OCI-LY7 (cell line): ENCODE results near the gene CALY. TPM values are rescaled to one million over a fixed set of nuclear protein-coding genes. Genes with fewer than 3 reads are reported as not detected.

Source experiments
- BruUV-seq: library from RNA; stranded (reverse); fragments of 400-500 nt; replicated peaks from 2 replicates; lab custom pipeline; 2021; lab: Mats Ljungman, UMichigan
- CTCF ChIA-PET: fragments of 300-600 bp; sonication (Branson Sonifier 250); formaldehyde crosslinking; loops from one replicate; lab custom pipeline; 2022; ENCODE audit warnings: antibody characterized with exemption; ENCODE audit not compliant: unreplicated experiment; lab: Charles Lee
- POLR2A ChIA-PET: fragments of 300-600 bp; sonication (Branson Sonifier 250); formaldehyde crosslinking; loops from one replicate; lab custom pipeline; 2022; ENCODE audit warnings: antibody characterized with exemption; lab: Charles Lee
- DNase-seq: peaks from one replicate; pipeline ENCODE4 v3.0.0-alpha.2; 2015; ENCODE audit warnings: low spot score
- H2AFZ ChIP-seq: fragments of 200-600 bp; sonication (generic), shearing (Covaris generic); 2 replicates; pipeline ENCODE4 v1.6.1; 2014; ENCODE audit warnings: mild to moderate bottlenecking, antibody characterized with exemption, low read length, moderate library complexity
- H3K27ac ChIP-seq: fragments of 200-600 bp; sonication (generic); 2 replicates; pipeline ENCODE4 v1.5.1; 2014; ENCODE audit warnings: mixed run types, low read depth, mild to moderate bottlenecking, moderate library complexity, low read length, inconsistent platforms; ENCODE audit not compliant: poor library complexity, severe bottlenecking
- H3K36me3 ChIP-seq: fragments of 200-600 bp; sonication (generic); 2 replicates; pipeline ENCODE4 v1.6.1; 2014; ENCODE audit warnings: mild to moderate bottlenecking, antibody characterized with exemption, low read length, moderate library complexity, mixed read lengths; ENCODE audit not compliant: insufficient read depth
- H3K4me1 ChIP-seq: fragments of 200-600 bp; sonication (generic); 2 replicates; pipeline ENCODE4 v1.5.1; 2014; ENCODE audit warnings: mild to moderate bottlenecking, low read length; ENCODE audit not compliant: insufficient read depth, poor library complexity, severe bottlenecking
- H3K4me2 ChIP-seq: fragments of 200-600 bp; sonication (generic); 2 replicates; pipeline ENCODE4 v1.6.1; 2014; ENCODE audit warnings: mild to moderate bottlenecking, low read length
- H3K4me3 ChIP-seq: fragments of 200-600 bp; sonication (generic); 2 replicates; pipeline ENCODE4 v1.5.1; 2014; ENCODE audit warnings: mild to moderate bottlenecking, low read depth, low read length; ENCODE audit not compliant: poor library complexity, severe bottlenecking
- H3K79me2 ChIP-seq: fragments of 200-600 bp; sonication (generic); 2 replicates; pipeline ENCODE4 v1.6.1; 2016; ENCODE audit warnings: low read depth, mild to moderate bottlenecking, low read length, moderate library complexity, mixed read lengths; ENCODE audit not compliant: insufficient read depth
- H3K9me2 ChIP-seq: fragments of 200-600 bp; sonication (generic); 2 replicates; pipeline ENCODE4 v1.6.1; 2016; ENCODE audit warnings: mild to moderate bottlenecking, low read length, mixed read lengths; ENCODE audit not compliant: insufficient read depth
- H3K9me3 ChIP-seq: fragments of 200-600 bp; sonication (generic); 2 replicates; pipeline ENCODE4 v1.6.1; 2014; ENCODE audit warnings: mild to moderate bottlenecking, mixed run types, low read length, mixed read lengths
- H4K20me1 ChIP-seq: fragments of 200-600 bp; sonication (generic); 2 replicates; pipeline ENCODE4 v1.6.1; 2014; ENCODE audit warnings: mild to moderate bottlenecking, antibody characterized with exemption, low read length, moderate library complexity, mixed read lengths; ENCODE audit not compliant: insufficient read depth
- EZH2phosphoT487 ChIP-seq: fragments of 200-600 bp; sonication (generic); IDR thresholded peaks from 2 replicates; pipeline ENCODE4 v1.6.1; 2018; ENCODE audit warnings: low read depth, borderline replicate concordance, mild to moderate bottlenecking, mixed run types, antibody characterized with exemption, low read length, moderate library complexity, mixed read lengths
- intact Hi-C: fragments of 100-400 bp; cut with micrococcal nuclease; formaldehyde crosslinking; loops from one replicate; pipeline ENCODE4 v1.10.0; 2022; ENCODE audit not compliant: unreplicated experiment
- total RNA-seq, 2 experiments: library from RNA; depleted of rRNA in 1 of 2; stranded (reverse); fragments of >200 nt in 1 of 2; shearing (Covaris generic) in 1 of 2; gene quantifications; 2 replicates each; pipeline ENCODE4 v1.2.3, GENCODE V29; 2014 to 2022
- TF ChIP-seq, protein P1 (sequence below): fragments of 200-600 bp; sonication (generic); conservative IDR thresholded peaks from 2 replicates; pipeline ENCODE4 v1.5.1; 2014; ENCODE audit warnings: mild to moderate bottlenecking, antibody characterized with exemption, low read length, moderate library complexity, mixed read lengths

CALY gene
- total RNA-seq, 2 experiments from 2014 or later: not detected

DNA sequence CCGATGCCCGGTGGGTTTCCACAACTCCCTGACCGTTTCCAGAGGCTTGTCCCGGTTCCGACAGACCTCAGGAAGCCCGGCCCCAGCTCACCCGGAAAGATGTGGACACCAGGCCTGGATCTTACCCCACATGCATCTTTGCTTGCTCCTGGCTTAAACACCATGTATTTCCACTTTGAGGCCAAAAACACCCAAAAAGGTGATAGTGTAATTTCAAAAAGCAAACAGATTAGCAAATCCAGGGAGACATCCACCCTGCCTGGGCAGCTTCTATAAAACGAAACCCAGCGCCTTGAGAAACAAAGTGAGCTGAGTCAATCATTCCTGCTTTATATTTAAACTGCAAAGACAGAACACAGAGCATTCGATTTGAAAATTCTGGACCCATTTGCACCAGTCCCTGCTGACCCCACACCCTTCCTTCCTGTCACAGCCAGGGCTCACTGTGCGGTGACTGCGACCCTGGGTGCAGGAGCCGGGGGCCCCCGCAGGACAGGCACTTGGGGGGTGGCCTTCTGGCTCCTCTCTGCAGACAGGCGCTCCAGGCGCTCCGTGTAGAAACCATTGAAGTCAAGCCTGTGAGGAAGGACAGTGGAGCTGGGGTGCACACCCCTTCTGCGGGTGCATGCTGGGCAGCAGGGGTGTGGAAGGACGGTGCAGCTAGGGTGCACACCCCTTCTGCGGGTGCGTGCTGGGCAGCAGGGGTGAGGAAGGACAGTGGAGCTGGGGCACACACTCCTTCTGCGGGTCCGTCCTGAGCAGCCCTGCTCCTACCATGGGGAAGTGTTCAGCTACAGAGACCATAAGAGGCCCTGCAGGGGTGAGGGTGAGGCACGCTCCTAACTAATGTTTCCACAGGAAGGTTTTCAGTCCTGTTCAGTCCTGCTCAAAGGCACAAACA is 57.1 kb downstream of the CALY start:
- no peak for TF ChIP-seq EZH2phosphoT487
- TF ChIP-seq, protein P1, sequence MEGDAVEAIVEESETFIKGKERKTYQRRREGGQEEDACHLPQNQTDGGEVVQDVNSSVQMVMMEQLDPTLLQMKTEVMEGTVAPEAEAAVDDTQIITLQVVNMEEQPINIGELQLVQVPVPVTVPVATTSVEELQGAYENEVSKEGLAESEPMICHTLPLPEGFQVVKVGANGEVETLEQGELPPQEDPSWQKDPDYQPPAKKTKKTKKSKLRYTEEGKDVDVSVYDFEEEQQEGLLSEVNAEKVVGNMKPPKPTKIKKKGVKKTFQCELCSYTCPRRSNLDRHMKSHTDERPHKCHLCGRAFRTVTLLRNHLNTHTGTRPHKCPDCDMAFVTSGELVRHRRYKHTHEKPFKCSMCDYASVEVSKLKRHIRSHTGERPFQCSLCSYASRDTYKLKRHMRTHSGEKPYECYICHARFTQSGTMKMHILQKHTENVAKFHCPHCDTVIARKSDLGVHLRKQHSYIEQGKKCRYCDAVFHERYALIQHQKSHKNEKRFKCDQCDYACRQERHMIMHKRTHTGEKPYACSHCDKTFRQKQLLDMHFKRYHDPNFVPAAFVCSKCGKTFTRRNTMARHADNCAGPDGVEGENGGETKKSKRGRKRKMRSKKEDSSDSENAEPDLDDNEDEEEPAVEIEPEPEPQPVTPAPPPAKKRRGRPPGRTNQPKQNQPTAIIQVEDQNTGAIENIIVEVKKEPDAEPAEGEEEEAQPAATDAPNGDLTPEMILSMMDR: no peak
- Histone ChIP-seq H3K4me1 (peaks cover 45% of the 10 kb centered on the region), H4K20me1 (no peaks in the 10 kb centered on the region), H3K27ac (no peak overlapping the region), H3K36me3 (peaks cover 18% of the 10 kb centered on the region; the same call in 1 of the 2 replicates), H2AFZ (no peak overlapping the region), H3K9me3 (no peaks in the 10 kb centered on the region), H3K9me2 (no peaks in the 10 kb centered on the region), H3K4me2 (no peak overlapping the region), H3K4me3 (no peak overlapping the region), H3K79me2 (no peaks in the 10 kb centered on the region)
- no peak for DNase-seq
- no TSS peak for BruUV-seq
- ChIA-PET POLR2A (no interaction called here), CTCF (interaction anchor here (0.6 kb wide), 1 partner anchor 25 kb away, joined by 3 read pairs; no protein-coding TSS in a partner anchor)
- intact Hi-C loops: loop anchor here (5.0 kb wide), 1 partner anchor 137 kb away; no protein-coding TSS in a partner anchor

DNA sequence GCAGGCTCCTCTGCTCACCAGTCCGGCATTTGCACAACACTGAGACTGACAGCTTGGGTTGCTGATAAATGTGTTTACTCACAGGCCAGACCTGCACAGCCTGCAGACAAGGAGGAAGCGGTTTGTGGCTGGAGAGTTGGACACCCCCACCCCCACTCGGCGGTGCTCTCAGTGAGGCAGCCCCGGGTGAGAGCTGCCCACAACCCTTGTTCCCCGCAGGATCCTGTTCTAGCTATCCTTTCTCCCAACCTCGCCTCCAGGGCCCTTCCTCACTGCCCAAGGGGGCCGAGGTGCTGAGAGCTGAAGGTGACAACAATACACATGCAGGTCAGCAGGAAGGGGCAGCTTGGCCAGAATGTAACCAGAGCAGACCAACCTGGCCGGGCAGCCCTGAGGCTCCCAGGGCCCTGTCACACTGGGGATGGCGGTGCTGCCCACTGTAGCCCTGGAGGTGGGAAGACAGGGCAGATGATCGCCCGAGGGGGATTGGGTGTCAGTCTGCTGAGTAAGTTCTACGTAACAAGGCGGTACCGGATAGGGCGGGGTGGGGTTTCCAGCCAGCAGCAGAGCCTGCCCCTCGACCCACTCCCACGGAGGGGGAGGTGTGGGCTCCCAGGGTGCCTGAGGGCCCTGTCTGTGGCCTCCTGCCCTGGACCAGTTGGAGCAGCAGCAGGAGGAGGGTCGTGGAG is 58.0 kb downstream of the CALY start:
- H3K9me3 ChIP-seq: no peaks in the 10 kb centered on the region
- TF ChIP-seq, protein P1: no peak
- TF ChIP-seq EZH2phosphoT487: no peak
- H3K9me2 ChIP-seq: no peaks in the 10 kb centered on the region
- no peak overlapping the region for H3K4me3 ChIP-seq
- H3K27ac ChIP-seq: peak overlapping the region; percentile 53
- ChIA-PET CTCF (no interaction called here), POLR2A (no interaction called here)
- intact Hi-C loops: loop anchor here (5.0 kb wide), 1 partner anchor 136 kb away; no protein-coding TSS in a partner anchor
- H3K4me2 ChIP-seq: peak overlapping the region; percentile 33; the same call in 1 of the 2 replicates
- no peak overlapping the region for H2AFZ ChIP-seq
- peak; percentile 73 for DNase-seq
- peaks cover 9% of the 10 kb centered on the region; the same call in 1 of the 2 replicates for H3K36me3 ChIP-seq
- BruUV-seq: no TSS peak
- no peaks in the 10 kb centered on the region for H3K79me2 ChIP-seq
- H3K4me1 ChIP-seq: peaks cover 47% of the 10 kb centered on the region
- no peaks in the 10 kb centered on the region for H4K20me1 ChIP-seq
